GM19455 (cell line): ENCODE results near the gene TMEM234.

Experiments used
- ATAC-seq: cut with Tn5 transposase; IDR thresholded peaks from one replicate; pipeline ENCODE4 v1.9.1; 2021; ENCODE audit not compliant: unreplicated experiment

TMEM234 gene

GRCh38 chr1:32180186-32181060 lies 41.7 kb downstream of the TMEM234 start:
- ATAC-seq: peak; percentile 23

- peak; percentile 82 for ATAC-seq
Observed at GRCh38 chr1:32179443-32180185, 42.5 kb downstream of the TMEM234 start, which contains the start of gene TXLNA. Gene TXLNA (plus strand): TSS chr1:32179675. CDS start chr1:32180346, 671 bp downstream.

- ATAC-seq: peak; percentile 10
Observed at GRCh38 chr1:32179193-32179442, 43.0 kb downstream of the TMEM234 start.

GRCh38 chr1:32178380-32179192 lies 43.6 kb downstream of the TMEM234 start:
- no peak for ATAC-seq

GRCh38 chr1:32172621-32173245 lies 49.4 kb downstream of the TMEM234 start:
- no peak for ATAC-seq

- ATAC-seq: no peak
Observed at GRCh38 chr1:32170991-32171390, 51.2 kb downstream of the TMEM234 start.
